Measurements from ENCODE around the gene RANBP3. TPM values are rescaled to one million over a fixed set of nuclear protein-coding genes. Genes with fewer than 3 reads are reported as not detected.

The RANBP3 gene
- total RNA-seq, 4 donors from 2014 or later, result 57.8 to 148 (median 82.7) TPM

GRCh38 chr19:5968431-5969373, 9.2 kb downstream of the RANBP3 start:
- no peaks in the 10 kb centered on the region for H3K36me3 ChIP-seq
- peak; percentile 78 to 90 for DNase-seq
- peaks cover 23 to 38% of the 10 kb centered on the region in 2 donors for H3K4me1 ChIP-seq
- H3K27me3 ChIP-seq, result no peaks in the 10 kb centered on the region
- H3K27ac ChIP-seq, result peak overlapping the region; percentile 61 to 95 (median 91)
- intact Hi-C loops (cut with DNase I), result loop anchor here (10.0 kb wide), 1 partner anchor 164 kb away; the partner anchor contains the start of gene NRTN
- peak overlapping the region in 1 of 3 donors; percentile 1 for H3K4me3 ChIP-seq (replicated peaks in 1 of 3)
- no peaks in the 10 kb centered on the region for H3K9me3 ChIP-seq
- WGBS, 2 donors, result 28 to 37% methylated on average over 18 of the region's 18 CpGs
- TF ChIP-seq POLR2A (IDR thresholded peaks at IDR 0.05) (no peak), CTCF (IDR thresholded peaks at IDR 0.05) (peak in 1 of 6 experiments; percentile 7)

- Histone ChIP-seq H3K4me1 (peaks cover 23 to 42% of the 10 kb centered on the region in 2 donors), H3K36me3 (no peaks in the 10 kb centered on the region), H3K4me3 (replicated peaks in 1 of 3) (peak overlapping the region in 1 of 3 donors; percentile 1), H3K27me3 (no peaks in the 10 kb centered on the region), H3K27ac (peak overlapping the region; percentile 61 to 95 (median 91)), H3K9me3 (no peaks in the 10 kb centered on the region)
- peak; percentile 76 to 77 for DNase-seq
- WGBS, 2 donors, result 3 to 6% methylated on average over 10 of the region's 10 CpGs
- intact Hi-C loops (cut with DNase I), result loop anchor here (10.0 kb wide), 1 partner anchor 163 kb away; the partner anchor contains the start of gene NRTN
- TF ChIP-seq POLR2A (IDR thresholded peaks at IDR 0.05), result no peak
- TF ChIP-seq CTCF (IDR thresholded peaks at IDR 0.05), result peak; percentile 80 to 93 (median 88)
These were observed 9.9 kb downstream of the RANBP3 start for GRCh38 chr19:5967994-5968430.

GRCh38 chr19:5967571-5967970, 10.4 kb downstream of the RANBP3 start:
- H3K4me3 ChIP-seq (replicated peaks in 1 of 3), result no peak overlapping the region
- H3K27me3 ChIP-seq, result no peaks in the 10 kb centered on the region
- H3K9me3 ChIP-seq, result no peaks in the 10 kb centered on the region
- no peaks in the 10 kb centered on the region for H3K36me3 ChIP-seq
- WGBS, 2 donors, result 32 to 37% methylated on average over 7 of the region's 7 CpGs
- H3K27ac ChIP-seq, result peak overlapping the region; percentile 52 to 95 (median 91)
- no peak for DNase-seq
- no peak for TF ChIP-seq POLR2A (IDR thresholded peaks at IDR 0.05)
- TF ChIP-seq CTCF (IDR thresholded peaks at IDR 0.05), result no peak
- intact Hi-C loops (cut with DNase I), result loop anchor here (10.0 kb wide), 1 partner anchor 163 kb away; the partner anchor contains the start of gene NRTN
- H3K4me1 ChIP-seq, result peaks cover 26 to 46% of the 10 kb centered on the region in 2 donors

- H3K4me1 ChIP-seq, result peaks cover 33 to 52% of the 10 kb centered on the region in 2 donors
- no peaks in the 10 kb centered on the region for H3K9me3 ChIP-seq
- H3K36me3 ChIP-seq, result no peaks in the 10 kb centered on the region
- H3K27me3 ChIP-seq, result no peaks in the 10 kb centered on the region
- intact Hi-C loops (cut with DNase I), result loop anchor here (10.0 kb wide), 1 partner anchor 162 kb away; the partner anchor contains the start of gene NRTN
- 94% methylated on average over 9 of the region's 9 CpGs for WGBS, 2 donors
- no peak overlapping the region for H3K4me3 ChIP-seq (replicated peaks in 1 of 3)
- peak overlapping the region in 2 of 3 donors; percentile 91 to 95 for H3K27ac ChIP-seq
- DNase-seq, result no peak
- TF ChIP-seq POLR2A (IDR thresholded peaks at IDR 0.05), result no peak
- TF ChIP-seq CTCF (IDR thresholded peaks at IDR 0.05), result no peak
These were observed 11.0 kb downstream of the RANBP3 start for GRCh38 chr19:5966941-5967340.

Measured in thyroid gland (tissue), 4 donors.